Transverse colon (tissue), 4 donors: Measurements from ENCODE around the gene MLST8. TPM values are rescaled to one million over a fixed set of nuclear protein-coding genes. Genes with fewer than 3 reads are reported as not detected.

Source experiments
- DNase-seq: peaks from one replicate; pipeline ENCODE4 v3.0.0-alpha.2; 2019
- H3K27ac ChIP-seq, 4 donors: fragments of 200-600 bp; sonication (generic); 2 replicates each; pipeline ENCODE4 v1.5.1; 2016 to 2018; ENCODE audit warnings: inconsistent platforms in 4 of 4
- H3K27me3 ChIP-seq: fragments of 200-600 bp; sonication (generic); 2 replicates; pipeline ENCODE4 v1.5.1; 2017; ENCODE audit warnings: inconsistent platforms
- H3K36me3 ChIP-seq, 4 donors: fragments of 200-600 bp; sonication (generic); 2 replicates each; pipeline ENCODE4 v1.5.1; 2017 to 2019; ENCODE audit warnings: inconsistent platforms in 4 of 4
- H3K4me1 ChIP-seq, 4 donors: fragments of 200-600 bp; sonication (generic); 2 replicates each; pipeline ENCODE4 v1.5.1; 2017 to 2020; ENCODE audit warnings: inconsistent platforms in 4 of 4
- H3K4me3 ChIP-seq, 4 donors: fragments of 200-600 bp; sonication (generic); 1 replicate in 1 of 4; 2 replicates in 3 of 4; pipeline versions ENCODE4 v1.5.1 to v1.6.1; 2017 to 2019; ENCODE audit warnings: inconsistent platforms in 4 of 4
- H3K9me3 ChIP-seq, 2 donors: fragments of 200-600 bp; sonication (generic); 2 replicates each; pipeline ENCODE4 v1.5.1; 2017 to 2019; ENCODE audit warnings: inconsistent platforms in 2 of 2
- CTCF ChIP-seq, 5 experiments: fragments of 200-600 bp in 3 of 5; fragments of 450-650 bp in 2 of 5; sonication (generic) in 3 of 5; IDR thresholded peaks; 1 replicate in 2 of 5; 2 replicates in 3 of 5; pipeline ENCODE4 v1.5.1; 2016 to 2017; ENCODE audit warnings: antibody characterized with exemption in 5 of 5, inconsistent platforms in 3 of 5, mild to moderate bottlenecking in 2 of 5, moderate library complexity in 1 of 5
- EP300 ChIP-seq: sonication (generic); formaldehyde crosslinking; IDR thresholded peaks from one replicate; pipeline ENCODE4 v1.6.1; 2017; ENCODE audit warnings: antibody characterized with exemption, low read depth
- POLR2A ChIP-seq: fragments of 450-650 bp; IDR thresholded peaks from one replicate; pipeline ENCODE4 v1.6.1; 2016; ENCODE audit warnings: antibody characterized with exemption, mild to moderate bottlenecking, moderate library complexity
- POLR2AphosphoS5 ChIP-seq, 3 donors: sonication (generic); formaldehyde crosslinking; IDR thresholded peaks; one replicate each; pipeline ENCODE4 v1.6.1; 2016; ENCODE audit warnings: antibody characterized with exemption in 3 of 3
- WGBS, 2 donors: methylation state at CpG; one replicate each; pipeline ENCODE4 v1.1.5; 2018; ENCODE audit warnings: low coverage in 1 of 2; 5-methylcytosine and 5-hydroxymethylcytosine counted together
- in situ Hi-C, 4 donors: fragments of 200-750 bp; cut with MboI; loops; one replicate each; pipeline versions ENCODE4 v1.15.0 to v1.15.1; 2017; ENCODE audit warnings: low sequenced_read_pairs in 3 of 4, low pct_ligation_motif_present in 1 of 4, low pct_unique_long_range_greater_than_20kb in 1 of 4
- intact Hi-C: fragments of 100-400 bp; cut with DNase I; formaldehyde crosslinking; loops from one replicate; pipeline ENCODE4 v1.15.1; 2023; ENCODE audit warnings: low total_unique reads
- total RNA-seq, 4 donors: library from RNA; depleted of rRNA; stranded (reverse); fragments of >200 nt; gene quantifications; one replicate each; pipeline ENCODE4 v1.1.0, GENCODE V29; 2016

Gene MLST8
- total RNA-seq, 4 donors from 2014 or later, result 50.8 to 81.8 (median 73.1) TPM

GRCh38 chr16:2236337-2237101 lies 31.3 kb downstream of the MLST8 start, which contains the start of gene DNASE1L2:
TSS of gene DNASE1L2 (plus strand) at chr16:2236444. CDS start at chr16:2236817, 373 bp downstream.
- Histone ChIP-seq H3K4me1 (peaks cover 13 to 38% (median 23%) of the 10 kb centered on the region in 4 donors), H3K4me3 (peak within 1 kb of the TSS in 2 of 4 donors; percentile 4 to 12), H3K36me3 (peaks cover 0 to 38% (median 9%) of the 10 kb centered on the region in 4 donors), H3K27me3 (peaks cover 36% of the 10 kb centered on the region), H3K27ac (no peak within 1 kb of the TSS), H3K9me3 (no peaks in the 10 kb centered on the region)
- in situ Hi-C loops, result no loop called here
- intact Hi-C loops, result loop anchor here (10.0 kb wide), 1 partner anchor 232 kb away; the partner anchor contains the start of gene ZNF598
- DNase-seq, result no peak
- 27% methylated on average over 39 of the region's 64 CpGs; no CpG with 5 or more reads in 1 of the 2 donors for WGBS, 2 donors
- TF ChIP-seq EP300 (no peak), CTCF (IDR thresholded peaks at IDR 0.05) (no peak), POLR2A (no peak), POLR2AphosphoS5 (IDR thresholded peaks at IDR 0.05) (no peak)

- Histone ChIP-seq H3K4me1 (peaks cover 13 to 38% (median 23%) of the 10 kb centered on the region in 4 donors), H3K36me3 (peaks cover 0 to 33% (median 9%) of the 10 kb centered on the region in 4 donors), H3K27me3 (peaks cover 36% of the 10 kb centered on the region), H3K4me3 (peak overlapping the region in 2 of 4 donors; percentile 4 to 12), H3K27ac (no peak overlapping the region), H3K9me3 (no peaks in the 10 kb centered on the region)
- TF ChIP-seq EP300 (no peak), POLR2A (no peak), POLR2AphosphoS5 (IDR thresholded peaks at IDR 0.05) (no peak), CTCF (IDR thresholded peaks at IDR 0.05) (no peak)
- WGBS, 2 donors, result 60% methylated on average over 1 of the region's 40 CpGs; no CpG with 5 or more reads in 1 of the 2 donors
- DNase-seq, result no peak
- intact Hi-C loops, result loop anchor here (10.0 kb wide), 1 partner anchor 232 kb away; the partner anchor contains the start of gene ZNF598
- in situ Hi-C loops, result no loop called here
Measured at GRCh38 chr16:2237102-2237482, 31.8 kb downstream of the MLST8 start.

GRCh38 chr16:2237493-2238149 lies 32.4 kb downstream of the MLST8 start:
- in situ Hi-C loops (no loop called here), intact Hi-C loops (loop anchor here (10.0 kb wide), 1 partner anchor 233 kb away; the partner anchor contains the start of gene ZNF598)
- Histone ChIP-seq H3K4me1 (peaks cover 13 to 38% (median 23%) of the 10 kb centered on the region in 4 donors), H3K4me3 (no peak overlapping the region), H3K27me3 (peaks cover 36% of the 10 kb centered on the region), H3K9me3 (no peaks in the 10 kb centered on the region), H3K36me3 (peaks cover 0 to 30% (median 8%) of the 10 kb centered on the region in 4 donors), H3K27ac (no peak overlapping the region)
- DNase-seq, result no peak
- peak in 1 of 3 donors; percentile 40 for TF ChIP-seq POLR2AphosphoS5 (IDR thresholded peaks at IDR 0.05)
- no peak for TF ChIP-seq POLR2A
- WGBS, 2 donors, result no CpG with 5 or more reads among the region's 65 CpGs

GRCh38 chr16:2238150-2238837 lies 33.0 kb downstream of the MLST8 start:
- no peak overlapping the region for H3K27ac ChIP-seq
- TF ChIP-seq CTCF (IDR thresholded peaks at IDR 0.05) (no peak), POLR2AphosphoS5 (IDR thresholded peaks at IDR 0.05) (peak in 1 of 3 donors; percentile 28), POLR2A (no peak), EP300 (no peak)
- H3K27me3 ChIP-seq, result peaks cover 36% of the 10 kb centered on the region
- WGBS, 2 donors, result 56% methylated on average over 16 of the region's 18 CpGs; no CpG with 5 or more reads in 1 of the 2 donors
- intact Hi-C loops (loop anchor here (10.0 kb wide), 1 partner anchor 233 kb away; the partner anchor contains the start of gene ZNF598), in situ Hi-C loops (no loop called here)
- H3K36me3 ChIP-seq, result peaks cover 0 to 29% (median 8%) of the 10 kb centered on the region in 4 donors
- no peak overlapping the region for H3K4me3 ChIP-seq
- peaks cover 13 to 38% (median 23%) of the 10 kb centered on the region in 4 donors for H3K4me1 ChIP-seq
- no peaks in the 10 kb centered on the region for H3K9me3 ChIP-seq
- DNase-seq, result no peak
